ENCODE measurements around the gene BAG3.
"Not testable (repeated sequence)": the region's sequence is repeated elsewhere in the genome, so short reads cannot be mapped to it uniquely, and the experiment has no call there.

BAG3 gene

GRCh38 chr10:119640875-119641526 lies 10.2 kb upstream of the BAG3 start:
- no peak for FAIRE-seq

GRCh38 chr10:119642556-119643111 lies 8.5 kb upstream of the BAG3 start:
- no peak for FAIRE-seq

GRCh38 chr10:119643306-119644204 lies 7.6 kb upstream of the BAG3 start:
- no peak for FAIRE-seq

- FAIRE-seq = no peak
Observed at GRCh38 chr10:119644205-119644814, 6.9 kb upstream of the BAG3 start.

- no peak for FAIRE-seq
Observed at GRCh38 chr10:119644994-119645393, 6.2 kb upstream of the BAG3 start.

GRCh38 chr10:119650062-119650461 lies 1.1 kb upstream of the BAG3 start:
- no peak for FAIRE-seq

GRCh38 chr10:119651514-119652360 lies 557 bp downstream of the BAG3 start:
- no peak for FAIRE-seq

GRCh38 chr10:119652361-119652730 lies 1.2 kb downstream of the BAG3 start:
- peak; percentile 61 for FAIRE-seq

- no peak for FAIRE-seq
Observed at GRCh38 chr10:119653209-119653608, 2.0 kb downstream of the BAG3 start.

- no peak for FAIRE-seq
Observed at GRCh38 chr10:119653916-119654315, 2.7 kb downstream of the BAG3 start.

- FAIRE-seq = no peak
Observed at GRCh38 chr10:119654540-119654939, 3.4 kb downstream of the BAG3 start.

GRCh38 chr10:119655566-119656001 lies 4.4 kb downstream of the BAG3 start:
- no peak for FAIRE-seq

GRCh38 chr10:119656760-119657159 lies 5.6 kb downstream of the BAG3 start:
- FAIRE-seq = no peak

GRCh38 chr10:119657725-119658124 lies 6.5 kb downstream of the BAG3 start:
- FAIRE-seq = no peak

GRCh38 chr10:119658274-119658673 lies 7.1 kb downstream of the BAG3 start:
- no peak for FAIRE-seq

- no peak for FAIRE-seq
Observed at GRCh38 chr10:119659951-119660350, 8.8 kb downstream of the BAG3 start.

GRCh38 chr10:119662076-119662605 lies 11.0 kb downstream of the BAG3 start:
- not testable (repeated sequence) for FAIRE-seq

- no peak for FAIRE-seq
Observed at GRCh38 chr10:119663866-119664698, 12.9 kb downstream of the BAG3 start.

GRCh38 chr10:119665901-119666708 lies 14.9 kb downstream of the BAG3 start:
- no peak for FAIRE-seq

- FAIRE-seq = no peak
Observed at GRCh38 chr10:119666709-119667004, 15.5 kb downstream of the BAG3 start.
